Fibroblast of skin of left biceps (primary cell): ENCODE data around the gene FAM72C.
"Not testable (repeated sequence)": the region's sequence is repeated elsewhere in the genome, so short reads cannot be mapped to it uniquely, and the experiment has no call there.

Experiments
- DNase-seq, 2 experiments: peaks; one replicate each; pipeline ENCODE4 v3.0.0-alpha.2; 2013; ENCODE audit warnings: low read depth in 2 of 2

Gene FAM72C

GRCh38 chr1:143984721-143985473 lies 13.1 kb upstream of the FAM72C start:
- not testable (repeated sequence) for DNase-seq

- DNase-seq: not testable (repeated sequence)
Observed at GRCh38 chr1:143974416-143974815, 2.6 kb upstream of the FAM72C start.

GRCh38 chr1:143973876-143974414 lies 2.2 kb upstream of the FAM72C start:
- DNase-seq: not testable (repeated sequence)

GRCh38 chr1:143972753-143973326 lies 1.1 kb upstream of the FAM72C start:
- not testable (repeated sequence) for DNase-seq

- not testable (repeated sequence) for DNase-seq
Observed at GRCh38 chr1:143965860-143966259, 5.9 kb downstream of the FAM72C start.

- not testable (repeated sequence) for DNase-seq
Observed at GRCh38 chr1:143964294-143964693, 7.5 kb downstream of the FAM72C start.

- DNase-seq: not testable (repeated sequence)
Observed at GRCh38 chr1:143955930-143956329, 15.9 kb downstream of the FAM72C start.

GRCh38 chr1:143952913-143953312 lies 18.9 kb downstream of the FAM72C start:
- not testable (repeated sequence) for DNase-seq

- not testable (repeated sequence) for DNase-seq
Observed at GRCh38 chr1:143951485-143952391, 20.0 kb downstream of the FAM72C start.

GRCh38 chr1:143947749-143948148 lies 24.0 kb downstream of the FAM72C start:
- DNase-seq: not testable (repeated sequence)

GRCh38 chr1:143945253-143945652 lies 26.5 kb downstream of the FAM72C start:
- not testable (repeated sequence) for DNase-seq

- DNase-seq: not testable (repeated sequence)
Observed at GRCh38 chr1:143944576-143945240, 27.1 kb downstream of the FAM72C start.

GRCh38 chr1:143943319-143943978 lies 28.3 kb downstream of the FAM72C start:
- DNase-seq: not testable (repeated sequence)

GRCh38 chr1:143942238-143942860 lies 29.4 kb downstream of the FAM72C start:
- not testable (repeated sequence) for DNase-seq

GRCh38 chr1:143939666-143940065 lies 32.1 kb downstream of the FAM72C start:
- DNase-seq: not testable (repeated sequence)

- not testable (repeated sequence) for DNase-seq
Observed at GRCh38 chr1:143938922-143939321, 32.9 kb downstream of the FAM72C start.

GRCh38 chr1:143936457-143937115 lies 35.2 kb downstream of the FAM72C start:
- peak in 1 of 2 experiments; percentile 2 for DNase-seq

GRCh38 chr1:143919127-143919526 lies 52.7 kb downstream of the FAM72C start:
- DNase-seq: not testable (repeated sequence)

GRCh38 chr1:143918552-143918951 lies 53.2 kb downstream of the FAM72C start:
- not testable (repeated sequence) for DNase-seq

GRCh38 chr1:143913705-143914104 lies 58.1 kb downstream of the FAM72C start:
- DNase-seq: not testable (repeated sequence)
